ENCODE results near the gene SUGT1. TPM values are rescaled to one million over a fixed set of nuclear protein-coding genes. Genes with fewer than 3 reads are reported as not detected.
"Not testable (repeated sequence)": the region's sequence is repeated elsewhere in the genome, so short reads cannot be mapped to it uniquely, and the experiment has no call there.

SUGT1 gene
- 29.6 and 33.2 TPM in 2 replicates for total RNA-seq (2014; rRNA removed; shearing (Covaris generic))

- DNase-seq (ENCODE audit: low spot score): peak; percentile 99
Measured at GRCh38 chr13:52652196-52652979, at the start of gene SUGT1. TSS of gene SUGT1 (plus strand) at chr13:52652836. CDS start at chr13:52652921, 85 bp downstream.

- DNase-seq (ENCODE audit: low spot score): not testable (repeated sequence)
Measured at GRCh38 chr13:52603316-52603715, 49.3 kb upstream of the SUGT1 start.

- DNase-seq (ENCODE audit: low spot score): not testable (repeated sequence)
Measured at GRCh38 chr13:52606126-52606525, 46.5 kb upstream of the SUGT1 start.

GRCh38 chr13:52606795-52607194 is 45.8 kb upstream of the SUGT1 start:
- not testable (repeated sequence) for DNase-seq (ENCODE audit: low spot score)

GRCh38 chr13:52608184-52608583 is 44.5 kb upstream of the SUGT1 start:
- not testable (repeated sequence) for DNase-seq (ENCODE audit: low spot score)

GRCh38 chr13:52609013-52609606 is 43.5 kb upstream of the SUGT1 start:
- peak; percentile 52 for DNase-seq (ENCODE audit: low spot score)

GRCh38 chr13:52610158-52610557 is 42.5 kb upstream of the SUGT1 start:
- DNase-seq (ENCODE audit: low spot score): not testable (repeated sequence)

GRCh38 chr13:52615134-52615801 is 37.4 kb upstream of the SUGT1 start:
- DNase-seq (ENCODE audit: low spot score): no peak

GRCh38 chr13:52615812-52616211 is 36.8 kb upstream of the SUGT1 start:
- DNase-seq (ENCODE audit: low spot score): peak; percentile 11

GRCh38 chr13:52617070-52618060 is 35.3 kb upstream of the SUGT1 start:
- peak; percentile 92 for DNase-seq (ENCODE audit: low spot score)

GRCh38 chr13:52631083-52631690 is 21.4 kb upstream of the SUGT1 start:
- not testable (repeated sequence) for DNase-seq (ENCODE audit: low spot score)

GRCh38 chr13:52638666-52639328 is 13.8 kb upstream of the SUGT1 start:
- DNase-seq (ENCODE audit: low spot score): no peak

- no peak for DNase-seq (ENCODE audit: low spot score)
Measured at GRCh38 chr13:52642131-52642530, 10.5 kb upstream of the SUGT1 start, which contains the start of gene HNRNPA1L2. TSS of gene HNRNPA1L2 (plus strand) at chr13:52642431. CDS start at chr13:52642493, 62 bp downstream.

GRCh38 chr13:52644108-52644507 is 8.5 kb upstream of the SUGT1 start:
- no peak for DNase-seq (ENCODE audit: low spot score)

- no peak for DNase-seq (ENCODE audit: low spot score)
Measured at GRCh38 chr13:52646967-52647366, 5.7 kb upstream of the SUGT1 start.

GRCh38 chr13:52650731-52651130 is 1.9 kb upstream of the SUGT1 start:
- no peak for DNase-seq (ENCODE audit: low spot score)

GRCh38 chr13:52651897-52652195 is 790 bp upstream of the SUGT1 start:
- no peak for DNase-seq (ENCODE audit: low spot score)

GRCh38 chr13:52652980-52653303 is 306 bp downstream of the SUGT1 start:
- DNase-seq (ENCODE audit: low spot score): no peak

- DNase-seq (ENCODE audit: low spot score): no peak
Measured at GRCh38 chr13:52659340-52659739, 6.7 kb downstream of the SUGT1 start.

GRCh38 chr13:52664272-52664671 is 11.6 kb downstream of the SUGT1 start:
- DNase-seq (ENCODE audit: low spot score): no peak

Measured in HT-29 (cell line).